ENCODE data around the gene GPR160.
A peak's percentile ranks its signal among the peaks of the same experiment; 100 is the strongest.

The GPR160 gene

DNA sequence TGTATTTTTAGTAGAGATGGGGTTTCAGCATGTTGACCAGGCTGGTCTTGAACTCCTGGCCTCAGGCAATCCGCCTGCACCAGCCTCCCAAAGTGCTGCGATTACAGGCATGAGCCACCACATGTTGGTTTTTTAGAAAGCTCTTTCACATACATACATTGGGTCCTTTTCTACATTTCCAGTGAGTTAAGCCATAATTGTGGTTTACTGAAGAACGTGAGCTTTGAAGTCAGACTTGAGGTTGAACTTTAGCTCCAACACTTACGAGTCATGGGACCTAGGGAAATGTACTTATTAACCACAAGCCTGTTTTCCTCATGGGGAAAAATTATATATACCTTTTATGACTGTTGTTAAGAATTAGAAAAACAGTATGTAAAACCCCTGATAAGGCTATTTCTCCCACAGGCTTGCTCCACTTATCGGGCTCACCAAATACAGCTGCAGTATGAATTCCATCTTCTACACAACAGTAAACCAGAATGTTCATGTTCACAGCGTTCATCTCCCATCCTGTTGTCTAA lies 39.0 kb downstream of the GPR160 start:
- Histone ChIP-seq H3K9me3 (replicated peaks in 1 of 11) (peaks cover 8 to 17% (median 11%) of the 10 kb centered on the region in 11 experiments; a peak in 16 of 22 replicates), H3K36me3 (peaks cover 0 to 4% (median 0%) of the 10 kb centered on the region in 11 experiments; a peak in 1 of 22 replicates), H3K27ac (no peak overlapping the region), H3K9ac (no peak overlapping the region), H3K27me3 (no peaks in the 10 kb centered on the region), H3K4me3 (no peak overlapping the region), H3K4me1 (peaks cover 0 to 23% (median 12%) of the 10 kb centered on the region in 10 experiments; a peak in 14 of 20 replicates), H3K4me2 (peak overlapping the region in 5 of 11 experiments; percentile 55 to 66 (median 59); a peak in 4 of 22 replicates), H4K20me1 (no peaks in the 10 kb centered on the region)
- TF ChIP-seq Cebpa-rat (IDR thresholded peaks at IDR 0.05), result no peak

- H3K4me1 ChIP-seq, result peaks cover 0 to 23% (median 12%) of the 10 kb centered on the region in 10 experiments; a peak in 14 of 20 replicates
- H3K9me3 ChIP-seq (replicated peaks in 1 of 11), result peaks cover 2 to 11% (median 6%) of the 10 kb centered on the region in 11 experiments; a peak in 12 of 22 replicates
- no peak overlapping the region for H3K9ac ChIP-seq
- no peak overlapping the region for H3K27ac ChIP-seq
- H3K36me3 ChIP-seq, result peaks cover 0 to 8% (median 0%) of the 10 kb centered on the region in 11 experiments; a peak in 3 of 22 replicates
- H3K4me2 ChIP-seq, result peak overlapping the region in 8 of 11 experiments; percentile 32 to 66 (median 58); a peak in 15 of 22 replicates
- H4K20me1 ChIP-seq, result no peaks in the 10 kb centered on the region
- TF ChIP-seq Cebpa-rat (IDR thresholded peaks at IDR 0.05), result no peak
- H3K4me3 ChIP-seq, result no peak overlapping the region
- H3K27me3 ChIP-seq, result no peaks in the 10 kb centered on the region
These were observed 39.6 kb downstream of the GPR160 start for GRCh38 chr3:170077361-170077760.

DNA sequence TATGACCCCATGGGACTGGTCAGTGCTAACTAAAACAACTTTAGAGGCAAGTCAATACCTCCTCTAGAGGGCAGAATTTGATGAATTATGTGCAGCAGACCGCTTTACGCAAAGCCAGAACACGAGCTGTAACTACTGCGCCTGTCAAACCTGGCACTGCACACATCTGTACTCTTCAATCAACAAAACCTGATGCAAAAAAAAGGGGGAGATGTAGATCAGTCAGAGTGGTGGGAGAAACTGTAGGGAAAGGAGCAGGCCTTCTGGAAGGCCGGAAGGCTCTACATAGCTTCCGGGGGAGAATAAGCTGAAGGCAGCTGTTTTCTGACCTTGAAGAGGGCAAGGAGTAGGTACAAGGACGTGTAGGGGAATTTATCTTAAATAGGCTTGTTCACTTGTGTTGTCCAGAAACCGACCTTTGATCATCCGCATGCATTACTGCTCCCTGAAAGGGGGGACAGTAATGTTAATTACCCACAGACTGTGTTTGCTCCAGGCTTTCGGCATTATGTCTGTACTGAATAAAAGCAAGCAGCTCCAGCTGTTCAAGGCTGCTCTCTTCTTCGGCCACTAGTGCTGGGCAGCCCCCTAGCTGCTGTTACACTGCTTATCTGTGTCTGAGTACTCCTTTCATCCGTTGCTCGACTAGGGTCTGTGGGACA lies 41.0 kb downstream of the GPR160 start:
- H3K27me3 ChIP-seq, result no peaks in the 10 kb centered on the region
- peaks cover 0 to 23% (median 12%) of the 10 kb centered on the region in 10 experiments; a peak in 14 of 20 replicates for H3K4me1 ChIP-seq
- peaks cover 0 to 20% (median 7%) of the 10 kb centered on the region in 11 experiments; a peak in 9 of 22 replicates for H3K36me3 ChIP-seq
- no peak overlapping the region for H3K9ac ChIP-seq
- H3K4me3 ChIP-seq, result no peak overlapping the region
- no peaks in the 10 kb centered on the region for H4K20me1 ChIP-seq
- H3K27ac ChIP-seq, result no peak overlapping the region
- peaks cover 0 to 3% (median 0%) of the 10 kb centered on the region in 11 experiments; a peak in 1 of 22 replicates for H3K9me3 ChIP-seq (replicated peaks in 1 of 11)
- TF ChIP-seq Cebpa-rat (IDR thresholded peaks at IDR 0.05), result no peak
- H3K4me2 ChIP-seq, result peak overlapping the region in 3 of 11 experiments; percentile 32 to 66 (median 59); a peak in 2 of 22 replicates

DNA sequence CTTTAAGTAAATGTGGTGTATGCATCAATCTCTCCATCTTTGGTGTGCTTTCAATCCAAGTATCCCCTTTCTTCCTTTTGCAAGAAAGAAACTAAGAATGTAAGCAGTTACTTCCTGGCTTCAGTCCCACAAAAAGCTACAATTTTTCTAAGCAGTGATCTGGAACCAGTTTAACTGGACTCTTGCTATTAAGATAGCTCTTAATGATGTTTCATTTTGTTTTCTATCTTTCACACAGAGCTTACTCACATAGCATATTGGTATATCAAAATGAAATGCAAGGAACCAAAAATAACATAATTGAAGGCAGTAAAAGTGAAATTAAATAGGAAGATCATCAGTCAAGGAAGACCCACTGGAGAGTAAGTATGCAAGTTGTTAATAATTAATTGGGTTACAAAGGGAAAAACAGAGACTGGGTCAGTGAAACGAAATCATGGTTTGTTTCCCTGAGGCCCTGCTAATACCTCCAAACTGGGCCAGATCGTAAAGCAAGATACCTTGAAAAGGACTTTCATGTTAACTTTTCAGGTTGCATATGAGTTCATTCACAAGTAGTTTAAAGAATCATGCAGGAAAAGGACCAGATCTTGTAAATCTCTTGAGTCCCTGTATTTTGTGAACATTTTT lies 41.9 kb downstream of the GPR160 start:
- no peaks in the 10 kb centered on the region for H4K20me1 ChIP-seq
- peaks cover 0 to 29% (median 7%) of the 10 kb centered on the region in 11 experiments; a peak in 11 of 22 replicates for H3K36me3 ChIP-seq
- H3K4me3 ChIP-seq, result no peak overlapping the region
- H3K27ac ChIP-seq, result no peak overlapping the region
- no peaks in the 10 kb centered on the region for H3K27me3 ChIP-seq
- no peaks in the 10 kb centered on the region for H3K9me3 ChIP-seq (replicated peaks in 1 of 11)
- no peak for TF ChIP-seq Cebpa-rat (IDR thresholded peaks at IDR 0.05)
- no peak overlapping the region for H3K4me2 ChIP-seq
- peaks cover 0 to 23% (median 12%) of the 10 kb centered on the region in 10 experiments; a peak in 14 of 20 replicates for H3K4me1 ChIP-seq
- no peak overlapping the region for H3K9ac ChIP-seq

DNA sequence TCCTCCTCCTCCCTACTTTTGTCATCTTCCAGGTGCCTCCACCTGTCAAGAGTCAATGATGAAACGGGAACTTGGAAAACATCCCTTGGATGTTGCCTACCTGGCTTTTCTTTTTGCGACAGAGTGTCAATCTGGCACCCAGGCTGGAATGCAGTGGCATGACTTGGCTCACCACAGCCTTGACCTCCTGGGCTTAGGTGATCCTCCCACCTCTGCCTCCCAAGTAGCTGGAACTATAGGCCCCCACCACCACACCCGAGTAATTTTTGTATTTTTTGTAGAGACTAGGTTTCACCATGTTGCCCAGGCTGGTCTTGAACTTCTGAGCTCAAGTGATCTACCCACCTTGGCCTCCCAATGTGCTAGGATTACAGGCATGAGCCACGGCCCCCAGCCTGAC lies 42.8 kb downstream of the GPR160 start:
- no peak overlapping the region for H3K9ac ChIP-seq
- H3K27ac ChIP-seq, result no peak overlapping the region
- H3K36me3 ChIP-seq, result peaks cover 4 to 39% (median 11%) of the 10 kb centered on the region in 11 experiments; a peak in 19 of 22 replicates
- no peak for TF ChIP-seq Cebpa-rat (IDR thresholded peaks at IDR 0.05)
- no peaks in the 10 kb centered on the region for H3K27me3 ChIP-seq
- H3K4me1 ChIP-seq, result peaks cover 0 to 23% (median 12%) of the 10 kb centered on the region in 10 experiments; a peak in 14 of 20 replicates
- no peak overlapping the region for H3K4me3 ChIP-seq
- H3K4me2 ChIP-seq, result no peak overlapping the region
- no peaks in the 10 kb centered on the region for H3K9me3 ChIP-seq (replicated peaks in 1 of 11)
- H4K20me1 ChIP-seq, result no peaks in the 10 kb centered on the region

DNA sequence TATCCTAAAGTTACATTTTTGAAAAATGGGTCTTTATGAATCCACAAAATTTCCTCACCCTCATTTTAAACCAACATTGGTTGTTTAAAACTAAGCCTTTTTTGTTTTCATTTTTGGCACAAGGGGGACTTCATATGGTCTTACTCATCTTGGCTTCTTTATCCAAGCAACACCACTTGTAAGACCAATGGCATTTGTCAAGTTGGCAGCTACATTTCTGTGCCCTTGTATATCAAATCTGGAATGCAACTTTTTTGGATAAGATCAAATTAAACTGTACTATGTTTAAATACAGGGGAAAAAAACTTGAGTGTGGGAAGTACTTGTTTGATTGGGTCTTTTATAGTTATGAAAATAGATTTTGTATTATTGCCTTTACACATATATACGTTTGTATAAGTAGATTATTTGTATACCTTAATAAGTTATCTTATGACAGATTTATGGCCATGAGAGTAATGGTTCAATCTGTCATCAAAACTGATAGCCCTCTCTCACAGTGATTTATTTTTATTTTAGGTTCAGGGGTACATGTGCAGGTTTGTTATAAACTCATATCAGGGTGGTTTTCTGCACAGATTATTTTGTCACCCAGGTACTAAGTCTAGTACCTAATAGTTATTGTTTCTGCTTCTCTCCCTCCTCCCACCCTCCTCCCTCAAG lies 43.4 kb downstream of the GPR160 start:
- Histone ChIP-seq H3K27me3 (no peaks in the 10 kb centered on the region), H3K36me3 (peaks cover 8 to 45% (median 16%) of the 10 kb centered on the region in 11 experiments), H3K9me3 (replicated peaks in 1 of 11) (no peaks in the 10 kb centered on the region), H3K4me2 (no peak overlapping the region), H3K27ac (no peak overlapping the region), H4K20me1 (no peaks in the 10 kb centered on the region), H3K9ac (no peak overlapping the region), H3K4me1 (peaks cover 0 to 23% (median 12%) of the 10 kb centered on the region in 10 experiments; a peak in 14 of 20 replicates), H3K4me3 (no peak overlapping the region)
- TF ChIP-seq Cebpa-rat (IDR thresholded peaks at IDR 0.05), result no peak

DNA sequence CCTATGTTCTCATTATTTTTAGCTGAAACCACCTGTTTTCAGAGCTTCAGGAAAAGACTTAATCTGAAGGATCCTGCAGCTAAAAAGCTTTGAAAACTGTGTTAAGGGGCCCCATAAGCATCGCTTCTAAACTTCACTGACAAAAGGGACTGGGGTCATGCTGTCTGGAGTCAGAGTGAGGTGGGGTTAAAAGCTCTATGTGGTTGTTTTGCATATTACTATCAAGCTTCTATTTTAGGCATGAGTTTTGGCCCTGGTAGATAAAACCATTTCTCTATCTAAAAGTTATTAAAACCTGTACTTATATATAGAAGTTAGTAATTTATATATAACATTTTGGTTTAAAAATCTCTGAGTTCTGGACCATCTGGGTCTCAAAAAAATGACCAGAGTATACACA lies 45.5 kb downstream of the GPR160 start:
- Histone ChIP-seq H3K27me3 (no peaks in the 10 kb centered on the region), H3K36me3 (peaks cover 24 to 66% (median 36%) of the 10 kb centered on the region in 11 experiments), H3K4me3 (no peak overlapping the region), H3K9me3 (replicated peaks in 1 of 11) (no peaks in the 10 kb centered on the region), H3K9ac (no peak overlapping the region), H4K20me1 (peaks cover 0 to 4% (median 0%) of the 10 kb centered on the region in 11 experiments; a peak in 1 of 22 replicates), H3K4me2 (no peak overlapping the region), H3K27ac (no peak overlapping the region), H3K4me1 (peaks cover 0 to 4% (median 0%) of the 10 kb centered on the region in 10 experiments; a peak in 6 of 20 replicates)
- TF ChIP-seq Cebpa-rat (IDR thresholded peaks at IDR 0.05), result no peak

DNA sequence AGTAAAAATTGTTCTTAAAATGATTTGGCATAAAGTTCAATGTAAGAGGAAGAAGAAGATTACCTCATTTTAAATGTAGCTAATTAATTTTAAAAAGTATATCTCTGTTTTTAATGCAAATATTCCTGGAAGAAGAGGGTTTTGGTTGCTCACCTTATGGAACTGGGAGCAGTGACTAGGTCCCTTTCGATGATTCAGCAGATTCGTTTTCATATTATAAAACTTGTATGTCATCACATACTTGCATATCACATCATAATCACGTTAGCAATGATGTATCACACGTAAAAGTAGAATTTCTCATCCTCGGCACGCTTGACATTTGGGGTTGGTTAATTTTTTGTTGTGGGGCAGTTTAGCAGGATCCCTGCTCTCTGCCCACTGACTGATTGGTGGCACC lies 47.6 kb downstream of the GPR160 start:
- Histone ChIP-seq H3K4me1 (no peaks in the 10 kb centered on the region), H4K20me1 (peaks cover 0 to 16% (median 0%) of the 10 kb centered on the region in 11 experiments; a peak in 3 of 22 replicates), H3K4me2 (no peak overlapping the region), H3K27ac (no peak overlapping the region), H3K9me3 (replicated peaks in 1 of 11) (no peaks in the 10 kb centered on the region), H3K27me3 (no peaks in the 10 kb centered on the region), H3K9ac (no peak overlapping the region), H3K4me3 (no peak overlapping the region), H3K36me3 (peaks cover 36 to 86% (median 57%) of the 10 kb centered on the region in 11 experiments)
- TF ChIP-seq Cebpa-rat (IDR thresholded peaks at IDR 0.05), result no peak
